B cell (primary cell): ENCODE results near the gene UPF3A. TPM values are rescaled to one million over a fixed set of nuclear protein-coding genes. Genes with fewer than 3 reads are reported as not detected.

ENCODE experiments used
- ATAC-seq: fragments of 200-7000 bp; cut with Tn5 transposase; one replicate; pipeline ENCODE4 v1.10.0; 2021; ENCODE audit warnings: low read depth, mild to moderate bottlenecking, moderate number of reproducible peaks, moderate library complexity
- CTCF ChIA-PET: fragments of 350-600 bp; sonication (Branson Sonifier 250); formaldehyde crosslinking; loops from one replicate; lab custom pipeline; 2021; ENCODE audit warnings: antibody characterized with exemption, inconsistent platforms; lab: Charles Lee
- POLR2A ChIA-PET: fragments of 350-600 bp; sonication (Branson Sonifier 250); formaldehyde crosslinking; loops from one replicate; lab custom pipeline; 2021; ENCODE audit warnings: antibody characterized with exemption; lab: Charles Lee
- DNase-seq: peaks from one replicate; pipeline ENCODE4 v3.0.0; 2013
- H2AFZ ChIP-seq: 2 replicates; pipeline ENCODE4 v1.6.1; 2012; ENCODE audit warnings: mild to moderate bottlenecking, low read depth, low read length; ENCODE audit not compliant: insufficient read depth, poor library complexity, severe bottlenecking
- H3K27ac ChIP-seq, 2 donors: 1 replicate in 1 of 2; 2 replicates in 1 of 2; pipeline ENCODE4 v1.5.1; 2012 to 2013; ENCODE audit warnings: low read length in 2 of 2, mild to moderate bottlenecking in 2 of 2, moderate library complexity in 1 of 2
- H3K27me3 ChIP-seq, 4 experiments: fragments of 200-600 bp in 1 of 4; sonication (generic) in 1 of 4; replicated peaks in 1 of 4; 1 replicate in 2 of 4; 2 replicates in 2 of 4; pipeline versions ENCODE4 v1.6.1 to v1.7.0; 2013 to 2016; ENCODE audit warnings: low read length in 3 of 4, mild to moderate bottlenecking in 2 of 4, mixed read lengths in 1 of 4, moderate library complexity in 1 of 4; ENCODE audit not compliant: insufficient read depth in 4 of 4, control insufficient read depth in 3 of 4; ENCODE audit errors: control extremely low read depth in 1 of 4
- H3K36me3 ChIP-seq, 2 experiments: replicated peaks in 1 of 2; 1 replicate in 1 of 2; 2 replicates in 1 of 2; pipeline versions ENCODE4 v1.6.1 to v1.7.1; 2013; ENCODE audit warnings: low read length in 1 of 2; ENCODE audit not compliant: insufficient read depth in 2 of 2, control insufficient read depth in 1 of 2; ENCODE audit errors: control extremely low read depth in 1 of 2, extremely low read depth in 1 of 2
- H3K4me1 ChIP-seq, 2 donors: fragments of 200-600 bp in 1 of 2; sonication (generic) in 1 of 2; 1 replicate in 1 of 2; 2 replicates in 1 of 2; pipeline versions ENCODE4 v1.5.1 to v1.6.1; 2013 to 2017; ENCODE audit warnings: low read length in 2 of 2; ENCODE audit not compliant: control insufficient read depth in 2 of 2, insufficient read depth in 2 of 2
- H3K4me2 ChIP-seq: replicated peaks from 2 replicates; pipeline ENCODE3; 2012; ENCODE audit warnings: mild to moderate bottlenecking, low read depth, low read length; ENCODE audit not compliant: poor library complexity, severe bottlenecking
- H3K4me3 ChIP-seq, 5 experiments: fragments of 200-600 bp in 1 of 5; sonication (generic) in 1 of 5; 1 replicate in 3 of 5; 2 replicates in 2 of 5; pipeline versions ENCODE4 v1.5.1 to v1.7.0; 2011 to 2016; ENCODE audit warnings: low read length in 4 of 5, mild to moderate bottlenecking in 4 of 5, low read depth in 2 of 5, control low read depth in 1 of 5, moderate library complexity in 1 of 5; ENCODE audit not compliant: insufficient read depth in 1 of 5; ENCODE audit errors: control extremely low read depth in 1 of 5, extremely low read depth in 1 of 5
- H3K79me2 ChIP-seq: fragments of 200-600 bp; sonication (generic); one replicate; pipeline ENCODE4 v1.6.0; 2016; ENCODE audit warnings: low read length; ENCODE audit not compliant: control insufficient read depth, insufficient read depth
- H3K9ac ChIP-seq: fragments of 200-600 bp; sonication (generic); 2 replicates; pipeline ENCODE4 v1.6.1; 2017; ENCODE audit warnings: mild to moderate bottlenecking, low read length, moderate library complexity
- H3K9me3 ChIP-seq, 3 donors: one replicate each; pipeline versions ENCODE4 v1.6.1 to v1.7.1; 2013; ENCODE audit warnings: low read length in 2 of 3; ENCODE audit not compliant: control insufficient read depth in 2 of 3, insufficient read depth in 1 of 3; ENCODE audit errors: control extremely low read depth in 1 of 3
- H4K20me1 ChIP-seq: 2 replicates; pipeline ENCODE4 v1.6.0; 2012; ENCODE audit warnings: mild to moderate bottlenecking, low read length; ENCODE audit not compliant: insufficient read depth, control insufficient read depth, poor library complexity, severe bottlenecking
- H3K27ac Mint-ChIP-seq: one replicate; pipeline ENCODE4 v1.8.0; 2021; ENCODE audit warnings: mixed read lengths
- H3K27me3 Mint-ChIP-seq: one replicate; pipeline ENCODE4 v1.8.0; 2021; ENCODE audit warnings: mixed read lengths
- H3K4me1 Mint-ChIP-seq: one replicate; pipeline ENCODE4 v1.8.0; 2021; ENCODE audit warnings: mixed read lengths
- H3K4me3 Mint-ChIP-seq: one replicate; pipeline ENCODE4 v1.8.0; 2021; ENCODE audit warnings: mixed read lengths
- H3K9me3 Mint-ChIP-seq: one replicate; pipeline ENCODE4 v1.8.0; 2022; ENCODE audit warnings: mixed read lengths; ENCODE audit not compliant: insufficient read depth
- EZH2 ChIP-seq: IDR thresholded peaks from 2 replicates; pipeline ENCODE4 v1.6.1; 2012; ENCODE audit warnings: borderline replicate concordance, low read depth, mild to moderate bottlenecking, moderate library complexity, low read length; ENCODE audit not compliant: insufficient read depth, poor library complexity, severe bottlenecking
- WGBS: methylation state at CpG from one replicate; pipeline ENCODE4 v1.1.5; 2013; ENCODE audit warnings: missing lambda C conversion rate; ENCODE audit not compliant: insufficient coverage; 5-methylcytosine and 5-hydroxymethylcytosine counted together
- intact Hi-C: fragments of 100-400 bp; cut with micrococcal nuclease; formaldehyde crosslinking; loops from one replicate; pipeline ENCODE4 v1.10.0; 2022
- polyA plus RNA-seq: library from polyadenylated mRNA; depleted of rRNA; stranded (reverse); fragments of >200 nt; gene quantifications from 2 replicates; pipeline ENCODE4 v1.2.3, GENCODE V29; 2012
- total RNA-seq, 2 donors: library from RNA; stranded (reverse); fragments of 120-200 nt in 1 of 2; gene quantifications; 1 replicate in 1 of 2; 2 replicates in 1 of 2; pipeline versions ENCODE4 v1.2.3 to v1.2.4, GENCODE V29; 2013 to 2022
- TF ChIP-seq, protein P1 (sequence below): fragments of 200-600 bp; IDR thresholded peaks from one replicate; pipeline ENCODE4 v1.8.0; 2022; ENCODE audit warnings: antibody characterized with exemption, mild to moderate bottlenecking

The UPF3A gene
- total and polyA plus RNA-seq, 2 donors (not counting 1 experiment from before 2014, with no cell fraction given), result 72.9 to 109 TPM

DNA sequence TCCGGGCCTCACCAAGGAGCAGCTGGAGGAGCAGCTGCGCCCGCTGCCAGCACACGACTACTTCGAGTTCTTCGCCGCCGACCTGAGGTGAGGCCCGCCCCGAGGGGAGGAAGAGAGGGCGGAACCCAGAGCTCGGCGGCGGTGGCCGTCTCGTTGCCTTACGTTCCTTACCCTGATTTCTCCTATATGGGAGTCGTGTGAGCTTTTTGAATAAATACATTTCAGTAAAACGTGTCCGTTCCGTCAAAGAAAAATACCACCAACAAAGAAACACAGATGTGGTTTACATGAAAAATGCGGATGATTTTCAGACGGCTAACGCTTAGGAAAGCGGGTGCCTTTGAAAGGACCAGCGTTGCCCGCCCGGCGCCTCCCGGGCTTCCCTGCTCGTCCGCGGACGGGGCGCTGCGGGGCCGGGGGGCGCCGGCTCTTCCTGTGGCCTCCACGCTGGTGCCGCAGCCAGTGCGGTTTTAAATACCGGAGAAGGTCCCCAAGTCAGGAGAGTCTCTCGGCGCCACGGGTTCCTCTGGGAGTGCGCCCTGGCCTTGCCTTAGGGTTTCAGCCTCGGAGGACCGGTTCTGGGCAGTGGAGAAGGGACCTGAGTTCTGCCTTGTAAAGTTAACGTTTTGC, 755 bp downstream of the UPF3A start:
- no peaks in the 10 kb centered on the region for H3K9me3 ChIP-seq
- H3K4me1 ChIP-seq, result peaks cover 23 to 30% of the 10 kb centered on the region in 2 donors
- peak overlapping the region; percentile 44 to 82 for H3K27ac ChIP-seq
- H3K4me3 ChIP-seq, result peak overlapping the region; percentile 65 to 86 (median 75)
- Mint-ChIP-seq H3K4me3 (peak overlapping the region; percentile 89), H3K9me3 (no peaks in the 10 kb centered on the region), H3K4me1 (peaks cover 34% of the 10 kb centered on the region), H3K27ac (peak overlapping the region; percentile 95), H3K27me3 (no peaks in the 10 kb centered on the region)
- POLR2A ChIA-PET, result interaction anchor here (0.6 to 2.4 kb wide), 4 partner anchors 32 to 46 kb away, joined by 6 to 10 read pairs (median 7); partner anchors contain the start of gene CHAMP1
- DNase-seq, result peak; percentile 87
- H3K36me3 ChIP-seq, result peaks cover 0 to 24% of the 10 kb centered on the region in 2 experiments
- TF ChIP-seq, protein P1, sequence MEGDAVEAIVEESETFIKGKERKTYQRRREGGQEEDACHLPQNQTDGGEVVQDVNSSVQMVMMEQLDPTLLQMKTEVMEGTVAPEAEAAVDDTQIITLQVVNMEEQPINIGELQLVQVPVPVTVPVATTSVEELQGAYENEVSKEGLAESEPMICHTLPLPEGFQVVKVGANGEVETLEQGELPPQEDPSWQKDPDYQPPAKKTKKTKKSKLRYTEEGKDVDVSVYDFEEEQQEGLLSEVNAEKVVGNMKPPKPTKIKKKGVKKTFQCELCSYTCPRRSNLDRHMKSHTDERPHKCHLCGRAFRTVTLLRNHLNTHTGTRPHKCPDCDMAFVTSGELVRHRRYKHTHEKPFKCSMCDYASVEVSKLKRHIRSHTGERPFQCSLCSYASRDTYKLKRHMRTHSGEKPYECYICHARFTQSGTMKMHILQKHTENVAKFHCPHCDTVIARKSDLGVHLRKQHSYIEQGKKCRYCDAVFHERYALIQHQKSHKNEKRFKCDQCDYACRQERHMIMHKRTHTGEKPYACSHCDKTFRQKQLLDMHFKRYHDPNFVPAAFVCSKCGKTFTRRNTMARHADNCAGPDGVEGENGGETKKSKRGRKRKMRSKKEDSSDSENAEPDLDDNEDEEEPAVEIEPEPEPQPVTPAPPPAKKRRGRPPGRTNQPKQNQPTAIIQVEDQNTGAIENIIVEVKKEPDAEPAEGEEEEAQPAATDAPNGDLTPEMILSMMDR, result no peak
- TF ChIP-seq EZH2, result no peak
- WGBS, result 1% methylated on average over 27 of the region's 50 CpGs
- intact Hi-C loops, result loop anchor here (1.0 kb wide), 1 partner anchor 32 kb away; the partner anchor contains the start of gene CHAMP1
- H3K9ac ChIP-seq, result peak overlapping the region; percentile 84
- peaks cover 15% of the 10 kb centered on the region for H4K20me1 ChIP-seq
- H3K27me3 ChIP-seq, result no peaks in the 10 kb centered on the region
- CTCF ChIA-PET, result interaction anchor here (1.1 kb wide), 1 partner anchor 58 kb away, joined by 3 read pairs; no protein-coding TSS in a partner anchor
- H2AFZ ChIP-seq, result peak overlapping the region; percentile 99
- ATAC-seq, result peak; percentile 58
- peaks cover 50% of the 10 kb centered on the region for H3K79me2 ChIP-seq
- H3K4me2 ChIP-seq, result peak overlapping the region; percentile 82

DNA sequence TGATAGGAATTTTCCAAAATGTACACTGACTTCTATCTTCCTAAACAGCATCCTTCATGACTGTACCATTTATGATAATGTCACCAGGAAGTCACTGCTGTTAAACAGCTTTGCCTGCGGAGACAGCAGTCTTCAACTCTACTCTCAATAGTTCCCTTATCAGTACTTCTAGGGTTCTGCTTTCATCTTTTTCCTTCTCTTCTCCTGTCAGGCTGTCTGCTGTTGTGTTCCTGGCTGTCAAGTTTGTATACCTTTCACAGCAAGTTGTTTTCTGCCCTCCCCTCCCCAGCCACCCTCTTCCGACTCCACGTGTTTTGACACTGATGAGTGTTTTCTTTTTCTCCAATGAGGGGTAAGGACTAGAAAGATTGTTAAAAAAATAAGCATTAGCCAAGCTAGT, 2.2 kb downstream of the UPF3A start:
- no peak overlapping the region for H3K9ac ChIP-seq
- H3K4me2 ChIP-seq, result no peak overlapping the region
- no peak for TF ChIP-seq EZH2
- TF ChIP-seq, protein P1, result no peak
- 83% methylated on average over 1 of the region's 3 CpGs for WGBS
- peaks cover 62% of the 10 kb centered on the region for H3K79me2 ChIP-seq
- H3K27me3 ChIP-seq, result no peaks in the 10 kb centered on the region
- no peaks in the 10 kb centered on the region for H3K9me3 ChIP-seq
- Mint-ChIP-seq H3K4me1 (peaks cover 34% of the 10 kb centered on the region), H3K27me3 (no peaks in the 10 kb centered on the region), H3K4me3 (peak overlapping the region; percentile 65), H3K27ac (peak overlapping the region; percentile 76), H3K9me3 (no peaks in the 10 kb centered on the region)
- ATAC-seq (no peak), DNase-seq (no peak)
- intact Hi-C loops, result no loop called here
- peaks cover 0 to 29% of the 10 kb centered on the region in 2 experiments for H3K36me3 ChIP-seq
- no peak overlapping the region for H3K27ac ChIP-seq
- H3K4me1 ChIP-seq, result peaks cover 23 to 30% of the 10 kb centered on the region in 2 donors
- no peak overlapping the region for H2AFZ ChIP-seq
- no peak overlapping the region for H3K4me3 ChIP-seq
- CTCF ChIA-PET, result no interaction called here
- H4K20me1 ChIP-seq, result peaks cover 23% of the 10 kb centered on the region
- POLR2A ChIA-PET, result no interaction called here
